Keratinocyte (primary cell): ENCODE measurements around the gene TH.

Source experiments
- CTCF ChIP-seq, 3 experiments: IDR thresholded peaks in 1 of 3; conservative IDR thresholded peaks in 1 of 3; optimal IDR thresholded peaks in 1 of 3; 2 replicates in 2 of 3; 3 replicates in 1 of 3; pipeline versions ENCODE3 to v1.5.1; 2011; ENCODE audit warnings: low read length in 3 of 3, mild to moderate bottlenecking in 3 of 3, moderate library complexity in 2 of 3, control low read depth in 1 of 3, inconsistent platforms in 1 of 3; ENCODE audit not compliant: insufficient read depth in 2 of 3; ENCODE audit errors: extremely low read depth in 1 of 3
- EZH2 ChIP-seq: IDR thresholded peaks from one replicate; pipeline ENCODE4 v1.6.1; 2012; ENCODE audit warnings: inconsistent platforms, mild to moderate bottlenecking, low read length, moderate library complexity

- TF ChIP-seq CTCF (optimal IDR thresholded peaks at IDR 0.05 in 1 of 3, IDR thresholded peaks at IDR 0.05 in 1 of 3, conservative IDR thresholded peaks at IDR 0.05 in 1 of 3; ENCODE audit: extremely low read depth in 1 of 3, insufficient read depth in 2 of 3, low read length in 3 of 3) = no peak
- TF ChIP-seq EZH2 = no peak
Observed at GRCh38 chr11:2215561-2216399, 44.2 kb upstream of the TH start.
